GM21367 (cell line): Measurements from ENCODE around the gene PADI4.

Experiments used
- ATAC-seq: cut with Tn5 transposase; IDR thresholded peaks from one replicate; pipeline ENCODE4 v1.9.1; 2021; ENCODE audit not compliant: unreplicated experiment

PADI4 gene

GRCh38 chr1:17347769-17348592 lies 40.0 kb downstream of the PADI4 start:
- ATAC-seq, result no peak

GRCh38 chr1:17348593-17349234 lies 40.7 kb downstream of the PADI4 start:
- ATAC-seq, result no peak

- ATAC-seq, result no peak
Observed at GRCh38 chr1:17350083-17350482, 42.1 kb downstream of the PADI4 start.

- no peak for ATAC-seq
Observed at GRCh38 chr1:17350928-17351446, 43.0 kb downstream of the PADI4 start.

GRCh38 chr1:17351598-17352324 lies 43.8 kb downstream of the PADI4 start:
- ATAC-seq, result no peak

GRCh38 chr1:17352419-17352909 lies 44.5 kb downstream of the PADI4 start:
- no peak for ATAC-seq

- ATAC-seq, result no peak
Observed at GRCh38 chr1:17355898-17356297, 47.9 kb downstream of the PADI4 start.

- ATAC-seq, result no peak
Observed at GRCh38 chr1:17356387-17357026, 48.5 kb downstream of the PADI4 start.

GRCh38 chr1:17358557-17358956 lies 50.6 kb downstream of the PADI4 start:
- ATAC-seq, result no peak

- no peak for ATAC-seq
Observed at GRCh38 chr1:17359031-17359430, 51.0 kb downstream of the PADI4 start.

GRCh38 chr1:17359808-17360207 lies 51.8 kb downstream of the PADI4 start:
- no peak for ATAC-seq

- ATAC-seq, result no peak
Observed at GRCh38 chr1:17360272-17360956, 52.4 kb downstream of the PADI4 start.

GRCh38 chr1:17361687-17362086 lies 53.7 kb downstream of the PADI4 start:
- no peak for ATAC-seq

- ATAC-seq, result no peak
Observed at GRCh38 chr1:17363351-17363750, 55.4 kb downstream of the PADI4 start.

- ATAC-seq, result no peak
Observed at GRCh38 chr1:17363771-17364170, 55.8 kb downstream of the PADI4 start.

GRCh38 chr1:17365293-17365692 lies 57.3 kb downstream of the PADI4 start:
- no peak for ATAC-seq

GRCh38 chr1:17369466-17369865 lies 61.5 kb downstream of the PADI4 start:
- no peak for ATAC-seq

- no peak for ATAC-seq
Observed at GRCh38 chr1:17370618-17371017, 62.6 kb downstream of the PADI4 start.

- ATAC-seq, result no peak
Observed at GRCh38 chr1:17371896-17372295, 63.9 kb downstream of the PADI4 start, which contains the start of gene PADI6. Gene PADI6, plus strand, starts transcription at chr1:17372196. Its CDS starts 50 bp downstream, at chr1:17372246.

- ATAC-seq, result no peak
Observed at GRCh38 chr1:17372955-17373354, 65.0 kb downstream of the PADI4 start.
